GM19099 (cell line): ENCODE data around the gene CENPA.

Experiments used
- POLR2A ChIP-seq: IDR thresholded peaks from 3 replicates; pipeline ENCODE4 v1.6.1; 2011; ENCODE audit warnings: low read depth; ENCODE audit not compliant: insufficient read length; ENCODE audit errors: extremely low read depth

Gene CENPA

GRCh38 chr2:26776195-26776800, 9.6 kb upstream of the CENPA start:
- no peak for TF ChIP-seq POLR2A

GRCh38 chr2:26778098-26778497, 7.8 kb upstream of the CENPA start:
- no peak for TF ChIP-seq POLR2A

- TF ChIP-seq POLR2A, result no peak
These were observed 7.3 kb upstream of the CENPA start for GRCh38 chr2:26778507-26778906.

- TF ChIP-seq POLR2A, result no peak
These were observed 5.6 kb upstream of the CENPA start for GRCh38 chr2:26780203-26780760.

- TF ChIP-seq POLR2A, result no peak
These were observed 2.8 kb upstream of the CENPA start for GRCh38 chr2:26782876-26783704.

GRCh38 chr2:26784570-26785234, 1.2 kb upstream of the CENPA start:
- no peak for TF ChIP-seq POLR2A

- no peak for TF ChIP-seq POLR2A
These were observed 562 bp downstream of the CENPA start for GRCh38 chr2:26786207-26787028.

- no peak for TF ChIP-seq POLR2A
These were observed 6.9 kb downstream of the CENPA start for GRCh38 chr2:26792720-26793119.

GRCh38 chr2:26793518-26793917, 7.7 kb downstream of the CENPA start:
- TF ChIP-seq POLR2A, result no peak

- no peak for TF ChIP-seq POLR2A
These were observed 15.5 kb downstream of the CENPA start for GRCh38 chr2:26801328-26801727.

GRCh38 chr2:26801796-26802195, 15.9 kb downstream of the CENPA start:
- TF ChIP-seq POLR2A, result no peak

- TF ChIP-seq POLR2A, result no peak
These were observed 19.4 kb downstream of the CENPA start for GRCh38 chr2:26805241-26805676.

- no peak for TF ChIP-seq POLR2A
These were observed 22.1 kb downstream of the CENPA start for GRCh38 chr2:26807788-26808460.

GRCh38 chr2:26809211-26809610, 23.4 kb downstream of the CENPA start:
- no peak for TF ChIP-seq POLR2A
